ENCODE data around the gene PLXNA4. TPM values are rescaled to one million over a fixed set of nuclear protein-coding genes. Genes with fewer than 3 reads are reported as not detected.

PLXNA4 gene
- total and polyA plus RNA-seq, 9 of the 15 experiments (the other 6 are each of a cell fraction or from before 2014, with no cell fraction given), result under 0.01 to 0.09 TPM; not detected in 7

- no peaks in the 10 kb centered on the region for H3K36me3 ChIP-seq (ENCODE audit: control insufficient read depth, insufficient read depth, low read length)
- CTCF ChIA-PET (ENCODE audit: low intra/inter-chr PET ratio), result no interaction called here
- no peaks in the 10 kb centered on the region for H3K79me2 ChIP-seq (ENCODE audit: control insufficient read depth, insufficient read depth, low read length)
- H4K20me1 ChIP-seq (replicated peaks; ENCODE audit: control insufficient read depth, insufficient read depth, low read length), result peaks cover 38% of the 10 kb centered on the region
- no TSS peak for BruUV-seq (replicated peaks)
- H3K27me3 ChIP-seq (ENCODE audit: control insufficient read depth in 2 of 2, insufficient read depth in 2 of 2, low read length in 2 of 2), result peaks cover 54% of the 10 kb centered on the region in 2 experiments
- H3K9me1 ChIP-seq (ENCODE audit: control insufficient read depth, insufficient read depth, low read length), result no peaks in the 10 kb centered on the region
- no peak for DNase-seq (ENCODE audit: extremely low read depth in 1 of 4, low spot score in 3 of 4)
- peaks cover 0 to 8% of the 10 kb centered on the region in 2 experiments; a peak in 1 of 5 replicates for H3K4me1 ChIP-seq (replicated peaks in 1 of 2; ENCODE audit: control insufficient read depth in 2 of 2, insufficient read depth in 2 of 2, low read length in 2 of 2)
- POLR2A ChIA-PET, result interaction anchor here (0.6 kb wide), 1 partner anchor 283 kb away, joined by 3 read pairs; no protein-coding TSS in a partner anchor
- no peak for FAIRE-seq
- no peak overlapping the region for H3K4me2 ChIP-seq (ENCODE audit: insufficient read depth, low read length)
- in situ Hi-C loops (cut with MboI), result loop anchor here (10.0 kb wide), 1 partner anchor 883 kb away; no protein-coding TSS in a partner anchor
- WGBS (ENCODE audit: insufficient coverage, low coverage, missing lambda C conversion rate), result 0% methylated on average over 3 of the region's 3 CpGs
- H3K4me3 ChIP-seq, result no peak overlapping the region
- no peak overlapping the region for H3K27ac ChIP-seq (ENCODE audit: extremely low read depth, low read depth, low read length)
- no peaks in the 10 kb centered on the region for H3K9me3 ChIP-seq (replicated peaks; ENCODE audit: control insufficient read depth, insufficient read depth, low read depth, low read length)
- no peak overlapping the region for H3K9ac ChIP-seq (ENCODE audit: insufficient read depth in 1 of 2, low read depth in 2 of 2, low read length in 2 of 2)
- ATAC-seq, result no peak
- no peak overlapping the region for H2AFZ ChIP-seq (ENCODE audit: low read depth, low read length)
- intact Hi-C loops (cut with micrococcal nuclease), result no loop called here
- TF ChIP-seq, protein P1, sequence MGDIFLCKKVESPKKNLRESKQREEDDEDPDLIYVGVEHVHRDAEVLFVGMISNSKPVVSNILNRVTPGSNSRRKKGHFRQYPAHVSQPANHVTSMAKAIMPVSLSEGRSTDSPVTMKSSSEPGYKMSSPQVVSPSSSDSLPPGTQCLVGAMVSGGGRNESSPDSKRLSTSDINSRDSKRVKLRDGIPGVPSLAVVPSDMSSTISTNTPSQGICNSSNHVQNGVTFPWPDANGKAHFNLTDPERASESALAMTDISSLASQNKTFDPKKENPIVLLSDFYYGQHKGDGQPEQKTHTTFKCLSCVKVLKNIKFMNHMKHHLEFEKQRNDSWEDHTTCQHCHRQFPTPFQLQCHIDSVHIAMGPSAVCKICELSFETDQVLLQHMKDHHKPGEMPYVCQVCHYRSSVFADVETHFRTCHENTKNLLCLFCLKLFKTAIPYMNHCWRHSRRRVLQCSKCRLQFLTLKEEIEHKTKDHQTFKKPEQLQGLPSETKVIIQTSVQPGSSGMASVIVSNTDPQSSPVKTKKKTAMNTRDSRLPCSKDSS (IDR thresholded peaks at IDR 0.05; ENCODE audit: low read depth, partially characterized antibody), result no peak
- no peak for TF ChIP-seq PRMT5 (CRISPR knock-in tag; IDR thresholded peaks at IDR 0.05)
- no peak for TF ChIP-seq ZNF318 (IDR thresholded peaks at IDR 0.05; ENCODE audit: borderline replicate concordance in 1 of 2, low read depth in 1 of 2)
- no peak for TF ChIP-seq ZNF384 (IDR thresholded peaks at IDR 0.05; ENCODE audit: low read depth, low read length)
- no peak for TF ChIP-seq TCF7L2 (IDR thresholded peaks at IDR 0.05; ENCODE audit: low read depth, low read length)
- no peak for TF ChIP-seq ZNF696 (CRISPR knock-in tag; conservative IDR thresholded peaks at IDR 0.05)
- TF ChIP-seq CHD2 (IDR thresholded peaks at IDR 0.05; ENCODE audit: low read depth, low read length), result no peak
- no peak for TF ChIP-seq TOE1 (IDR thresholded peaks at IDR 0.05; ENCODE audit: borderline replicate concordance)
- TF ChIP-seq TOE1 (CRISPR knock-in tag; IDR thresholded peaks at IDR 0.05; ENCODE audit: borderline replicate concordance, low read depth), result no peak
- no peak for TF ChIP-seq MXI1 (IDR thresholded peaks at IDR 0.05; ENCODE audit: low read depth, low read length)
- no peak for TF ChIP-seq SIN3B (IDR thresholded peaks at IDR 0.05; ENCODE audit: low read depth)
- no peak for TF ChIP-seq KLF13 (tag; IDR thresholded peaks at IDR 0.05; ENCODE audit: borderline replicate concordance, low read depth)
Measured at GRCh38 chr7:132578050-132578370, 1.7 kb upstream of the PLXNA4 start.
